ENCODE measurements around the gene HIP1.
A peak's percentile ranks its signal among the peaks of the same experiment; 100 is the strongest.

Gene HIP1

DNA sequence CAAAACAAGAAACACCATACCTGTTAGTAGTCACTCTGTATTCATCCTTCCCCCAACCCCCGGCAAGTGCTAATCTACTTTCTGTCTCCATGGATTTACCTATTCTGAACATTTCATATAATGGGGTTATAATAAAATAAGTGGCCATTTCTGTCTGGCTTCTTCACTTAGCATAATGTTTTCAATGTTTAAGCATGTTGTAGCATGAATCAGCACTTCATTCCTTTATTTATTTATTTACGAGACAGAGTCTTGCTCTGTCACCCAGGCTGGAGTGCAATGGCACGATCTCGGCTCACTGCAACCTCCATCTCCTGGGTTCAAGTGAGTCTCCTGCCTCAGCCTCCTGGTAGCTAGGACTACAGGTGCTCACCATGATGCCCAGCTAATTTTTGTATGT is 69.2 kb downstream of the HIP1 start:
- no peak for DNase-seq (ENCODE audit: low spot score)

DNA sequence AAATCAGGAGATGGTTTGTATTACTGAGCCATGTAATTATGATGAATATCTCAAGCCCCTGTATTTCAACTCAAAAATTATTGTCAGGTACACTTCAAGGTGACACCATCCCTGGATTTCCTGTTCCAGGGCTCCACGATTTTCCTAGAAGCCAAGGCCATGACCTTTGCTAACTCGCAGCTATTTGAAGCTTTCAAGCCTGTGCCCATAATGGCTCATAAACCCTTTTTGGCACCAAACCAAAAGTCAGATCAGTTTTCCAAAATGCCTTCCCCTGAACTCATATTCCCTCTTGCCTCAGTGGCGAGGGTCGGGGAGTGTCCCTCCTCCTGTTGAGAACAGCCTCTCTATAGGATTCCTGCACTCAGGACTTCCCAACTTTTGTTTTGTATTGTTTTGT is 70.8 kb downstream of the HIP1 start:
- DNase-seq (ENCODE audit: low spot score): no peak

DNA sequence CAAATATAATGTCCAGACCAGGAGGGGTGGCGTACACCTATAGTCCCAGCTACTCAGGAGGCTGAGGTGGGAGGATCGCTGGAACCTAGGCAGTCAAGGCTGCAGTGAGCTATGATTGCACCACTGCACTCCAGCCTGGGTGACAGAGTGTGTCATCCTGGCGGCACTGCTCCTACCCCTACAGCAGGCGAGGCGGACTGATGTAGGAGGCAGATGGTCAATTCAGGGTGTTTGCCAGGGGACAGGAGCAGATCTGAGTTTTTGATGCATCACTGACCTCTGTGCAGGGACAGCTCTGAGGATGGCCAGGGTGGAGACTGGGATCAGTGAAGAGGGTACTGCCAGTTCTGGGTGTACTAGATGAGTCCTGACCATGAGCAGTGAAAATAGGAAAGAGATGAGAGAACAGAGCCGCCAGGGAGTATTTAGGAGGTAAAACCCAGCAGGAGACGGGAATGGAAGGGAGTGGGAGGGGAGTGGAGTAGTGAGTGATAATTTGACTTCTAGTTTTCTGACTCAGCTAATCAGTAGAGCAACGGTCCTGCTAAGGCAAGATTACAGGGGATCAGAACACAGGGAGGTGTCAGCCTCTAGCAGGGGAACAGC is 75.3 kb downstream of the HIP1 start:
- DNase-seq (ENCODE audit: low spot score): peak; percentile 75

DNA sequence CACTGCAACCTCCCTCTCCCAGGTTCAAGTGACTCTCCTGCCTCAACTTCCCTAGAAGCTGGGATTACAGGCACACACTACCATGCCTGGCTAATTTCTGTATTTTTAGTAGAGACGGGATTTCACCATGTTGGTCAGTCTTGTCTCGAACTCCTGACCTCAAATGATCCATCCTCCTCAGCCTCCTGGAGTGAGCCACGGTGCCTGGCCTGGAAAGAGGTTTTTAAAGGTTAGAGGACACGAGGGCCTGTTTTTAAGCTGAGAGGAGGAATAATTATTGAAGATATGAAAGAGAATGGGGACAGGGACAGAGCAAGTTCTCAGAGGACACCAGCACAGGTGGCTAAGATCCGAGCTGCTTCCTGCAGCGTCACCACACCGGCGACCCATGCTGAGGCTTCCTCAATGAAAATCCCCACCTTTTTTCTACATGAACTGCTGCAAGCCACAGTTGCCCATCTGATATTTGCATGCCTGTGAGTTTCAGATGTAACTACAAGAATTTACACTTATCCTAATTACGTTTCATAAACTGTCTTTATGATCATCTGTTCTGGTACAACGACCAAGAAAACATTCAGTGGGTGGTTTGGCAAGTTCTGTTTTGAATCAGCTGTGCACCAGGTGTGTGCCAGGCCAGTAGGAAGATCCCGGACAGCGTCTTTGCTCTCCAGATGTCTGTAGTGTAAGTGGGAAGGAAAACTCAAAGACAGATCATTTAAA is 76.0 kb downstream of the HIP1 start:
- DNase-seq (ENCODE audit: low spot score): no peak

DNA sequence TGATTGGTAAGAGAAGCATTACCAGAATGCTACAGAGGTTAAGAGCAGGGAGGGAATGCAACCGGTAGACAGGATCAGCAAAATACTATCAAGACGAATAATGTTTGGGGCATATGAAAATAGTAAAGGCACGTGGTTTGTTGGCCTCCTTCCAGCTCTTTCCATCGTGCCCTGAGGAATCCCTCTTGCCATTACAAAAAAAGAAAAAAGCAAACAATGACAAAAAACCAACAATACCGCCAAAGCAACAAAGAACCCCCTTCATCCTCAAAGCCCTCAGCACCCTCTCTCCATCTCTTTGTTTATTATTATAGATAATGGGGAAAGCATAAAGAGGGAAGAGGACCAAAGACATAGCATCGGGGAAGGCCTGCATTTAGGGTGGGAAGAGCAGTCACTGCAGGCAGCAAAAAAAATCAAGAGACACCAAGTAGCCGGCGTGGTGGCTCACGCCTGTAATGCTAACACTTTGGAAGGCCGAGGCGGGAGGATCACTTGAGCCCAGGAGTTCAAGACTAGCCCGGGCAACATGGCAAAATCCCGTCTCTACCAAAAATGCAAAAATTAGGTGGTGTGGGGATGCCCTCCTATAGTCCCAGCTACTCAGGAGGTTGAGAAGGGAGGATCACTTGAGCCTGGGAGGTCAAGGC is 78.0 kb downstream of the HIP1 start:
- no peak for DNase-seq (ENCODE audit: low spot score)

DNA sequence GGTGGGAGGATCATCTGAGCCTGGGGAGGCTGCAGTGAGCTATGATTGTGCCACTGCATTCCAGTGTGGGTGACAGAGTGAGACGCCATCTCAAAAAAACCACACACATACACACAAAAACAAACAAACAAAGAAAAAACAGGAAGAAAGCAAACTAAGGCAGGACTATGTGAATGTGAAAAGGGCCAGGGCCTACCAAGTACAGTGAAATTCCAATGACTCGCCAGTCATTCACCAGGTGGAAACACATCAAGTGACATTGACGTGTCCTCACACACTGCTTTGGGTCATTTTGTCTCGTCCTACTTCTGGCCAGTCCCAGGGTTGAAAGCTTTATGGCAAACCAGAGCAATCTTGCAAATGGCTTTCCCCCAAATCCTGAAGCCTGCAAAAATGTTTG is 79.9 kb downstream of the HIP1 start:
- no peak for DNase-seq (ENCODE audit: low spot score)

DNA sequence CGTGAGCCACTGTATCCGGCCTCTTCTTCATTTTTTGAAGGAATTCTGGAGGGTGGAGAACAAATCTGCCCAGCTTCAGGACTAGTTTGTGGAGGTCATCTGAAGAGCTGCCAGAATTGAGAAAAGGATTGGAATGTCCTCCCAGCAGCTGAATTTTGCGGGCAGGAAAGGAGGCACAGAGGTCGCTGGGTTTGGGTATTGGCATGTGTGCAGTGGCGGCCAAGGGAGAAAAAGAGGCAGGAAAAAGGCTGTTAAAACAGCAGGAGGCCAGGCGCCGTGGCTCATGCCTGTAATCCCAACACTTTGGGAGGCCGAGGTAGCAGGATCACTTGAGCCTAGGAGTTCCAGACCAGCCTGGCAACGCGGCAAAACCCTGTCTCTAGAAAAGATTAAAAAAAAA is 80.4 kb downstream of the HIP1 start:
- DNase-seq (ENCODE audit: low spot score): no peak

DNA sequence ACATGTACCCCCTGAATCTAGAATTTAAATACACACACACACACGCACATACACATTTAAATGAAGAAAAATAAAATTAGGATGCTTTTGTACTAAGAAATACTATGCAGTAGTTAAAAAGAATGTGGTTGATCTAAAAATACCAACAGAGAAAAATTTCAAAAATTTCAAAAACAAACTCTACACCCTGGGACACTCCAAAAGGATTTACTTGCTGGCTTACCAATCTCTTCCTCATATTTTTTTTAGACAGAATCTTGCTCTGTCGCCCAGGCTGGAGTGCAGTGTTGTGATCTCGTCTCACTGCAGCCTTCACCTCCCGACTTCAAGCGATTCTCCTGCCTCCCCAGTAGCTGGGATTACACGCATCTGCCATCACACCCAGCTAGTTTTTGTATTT is 80.9 kb downstream of the HIP1 start:
- no peak for DNase-seq (ENCODE audit: low spot score)

DNA sequence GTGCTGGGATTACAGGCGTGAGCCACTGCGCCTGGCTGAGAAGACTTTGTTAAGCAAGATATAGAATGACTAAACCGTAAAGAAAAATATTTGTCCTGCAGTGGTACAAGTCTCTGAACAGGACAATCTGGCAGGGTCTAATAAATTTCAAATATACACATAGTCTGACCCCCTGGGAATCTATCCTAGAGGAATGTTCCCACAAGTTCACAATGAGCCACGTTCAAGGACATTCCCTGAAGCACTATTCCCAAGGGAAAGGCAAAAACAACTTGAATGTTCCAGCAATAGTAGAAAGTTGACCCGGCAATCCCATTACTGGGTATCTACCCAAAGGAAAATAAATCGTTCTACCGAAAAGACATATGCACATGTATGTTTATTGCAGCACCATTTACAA is 82.0 kb downstream of the HIP1 start:
- no peak for DNase-seq (ENCODE audit: low spot score)

DNA sequence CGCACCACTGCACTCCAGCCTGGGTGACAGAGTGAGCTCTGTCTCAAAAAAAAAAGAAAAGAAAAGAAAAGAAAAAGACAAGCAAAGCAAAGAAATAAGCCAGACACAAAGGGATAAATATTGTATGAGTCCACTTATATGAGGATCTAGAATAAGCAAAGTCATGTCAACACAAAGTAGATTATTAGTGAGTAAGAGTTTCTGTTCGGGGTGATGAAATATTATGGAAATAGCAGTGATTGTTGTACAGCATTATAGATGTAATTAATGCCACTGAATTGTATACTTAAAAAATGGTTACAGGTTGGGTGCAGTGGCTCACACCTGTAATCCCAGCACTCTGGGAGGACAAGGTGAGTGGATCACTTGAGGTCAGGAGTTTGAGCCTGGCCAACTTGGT is 83.2 kb downstream of the HIP1 start:
- no peak for DNase-seq (ENCODE audit: low spot score)

DNA sequence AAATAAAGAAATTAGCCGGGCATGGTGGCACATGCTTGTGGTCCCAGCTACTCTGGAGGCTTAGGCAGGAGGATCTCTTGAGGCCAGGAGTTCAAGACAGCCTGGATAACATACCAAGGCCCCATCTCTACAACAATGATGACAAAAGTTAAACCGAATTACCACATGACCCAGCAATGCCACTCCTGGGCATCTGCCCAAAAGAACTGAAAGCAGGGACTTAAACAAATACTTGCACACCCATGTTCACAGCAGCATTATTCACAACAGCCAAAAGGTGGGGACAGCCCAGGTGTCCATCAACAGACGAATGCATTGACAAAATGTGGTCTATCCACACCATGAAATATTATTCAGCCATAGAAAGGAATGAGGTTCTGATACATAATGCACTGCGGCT is 83.9 kb downstream of the HIP1 start:
- no peak for DNase-seq (ENCODE audit: low spot score)

DNA sequence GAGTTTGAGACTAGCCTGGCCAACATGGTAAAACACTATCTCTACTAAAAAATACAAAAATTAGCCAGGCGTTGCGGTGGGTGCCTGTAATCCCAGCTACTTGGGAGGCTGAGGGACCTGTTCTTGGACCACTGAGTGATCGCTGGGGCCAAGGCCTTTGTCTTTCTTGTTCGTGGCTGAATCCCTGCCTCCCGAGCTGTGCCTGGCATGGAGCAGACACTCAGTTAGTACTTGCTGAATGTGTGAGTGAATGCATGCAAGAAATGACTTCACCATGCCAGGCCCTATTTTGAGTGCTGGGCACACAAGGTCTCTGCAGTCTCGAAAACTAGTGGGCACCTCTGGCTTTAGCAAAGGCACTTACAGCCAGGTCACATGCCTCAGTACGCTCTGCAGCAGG is 85.1 kb downstream of the HIP1 start:
- no peak for DNase-seq (ENCODE audit: low spot score)

DNA sequence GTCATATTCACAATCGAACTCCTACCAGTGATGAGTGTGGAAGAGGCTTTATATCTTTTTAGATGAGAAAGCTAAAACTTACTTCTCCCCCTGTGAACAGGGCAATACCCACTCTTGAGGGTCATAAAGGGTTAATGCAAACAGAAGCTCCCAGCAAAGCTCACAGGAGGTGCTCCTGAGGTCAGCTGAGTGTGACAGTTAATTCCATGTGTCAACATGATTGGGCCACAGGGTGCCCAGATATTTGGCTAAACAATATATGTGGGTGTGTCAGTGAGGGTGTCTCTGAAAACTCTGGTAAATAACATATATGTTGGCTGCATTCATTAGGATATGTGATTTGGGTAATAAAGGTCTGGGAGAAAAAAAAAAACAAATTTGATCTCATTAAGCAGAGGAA is 86.0 kb downstream of the HIP1 start:
- no peak for DNase-seq (ENCODE audit: low spot score)

DNA sequence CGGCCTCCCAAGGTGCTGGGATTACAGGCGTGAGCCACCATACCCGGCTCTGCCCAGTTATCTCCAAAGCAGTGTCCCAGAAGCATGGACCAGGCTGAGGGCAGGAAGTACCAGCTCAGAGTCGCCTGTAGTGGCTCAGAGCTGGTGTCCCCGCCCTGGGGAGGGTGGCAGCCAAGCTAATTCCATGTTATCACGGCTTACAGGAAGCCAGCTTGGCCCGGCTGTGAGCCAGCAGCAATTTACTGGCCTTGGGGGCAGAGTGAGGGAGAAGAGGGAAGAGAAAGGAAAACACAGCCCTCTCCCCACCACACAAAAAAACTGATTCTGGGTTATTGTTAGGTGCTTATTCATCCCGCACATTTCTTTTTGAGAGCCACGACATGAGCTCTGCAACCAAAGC is 88.1 kb downstream of the HIP1 start:
- no peak for DNase-seq (ENCODE audit: low spot score)

DNA sequence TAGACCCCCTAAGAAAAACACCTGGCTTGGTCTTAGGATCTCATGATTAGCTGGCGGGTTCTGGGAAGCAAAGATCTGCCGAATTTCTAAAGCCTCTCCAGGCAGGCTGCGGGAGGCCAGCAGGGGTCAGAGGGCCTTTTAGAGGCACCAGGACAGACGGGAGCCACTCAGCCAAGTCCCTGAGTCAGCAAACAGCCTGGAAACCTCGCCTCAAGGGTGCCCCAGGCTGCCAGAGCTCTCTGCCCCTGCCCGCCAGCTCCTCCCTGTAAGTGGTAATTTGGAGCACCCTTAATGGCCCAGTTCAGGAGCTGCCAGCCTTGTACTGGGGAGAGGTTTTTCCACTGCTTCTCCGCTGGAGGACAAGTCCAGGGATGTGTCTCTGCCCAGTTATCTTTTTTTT is 88.7 kb downstream of the HIP1 start:
- DNase-seq (ENCODE audit: low spot score): no peak

DNA sequence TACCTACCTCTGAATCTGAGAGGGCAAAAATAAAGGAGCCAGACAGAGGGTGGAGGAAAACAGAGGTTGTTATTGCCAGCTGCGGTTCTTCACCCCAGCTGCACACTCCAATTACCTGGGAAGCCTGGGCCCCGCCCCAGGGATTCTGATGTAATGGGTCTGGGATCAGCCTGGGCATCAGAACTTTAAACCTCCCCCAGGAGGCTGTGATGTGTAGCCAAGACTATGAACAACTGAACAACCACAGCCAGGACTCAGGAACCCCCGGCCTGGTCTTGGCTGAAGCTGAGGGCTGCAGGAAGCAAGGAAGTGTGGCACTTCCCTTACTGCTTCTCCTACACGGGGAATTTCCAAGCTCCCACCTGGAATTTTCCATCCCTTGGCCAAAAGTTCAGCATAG is 89.3 kb downstream of the HIP1 start:
- DNase-seq (ENCODE audit: low spot score): peak; percentile 25

DNA sequence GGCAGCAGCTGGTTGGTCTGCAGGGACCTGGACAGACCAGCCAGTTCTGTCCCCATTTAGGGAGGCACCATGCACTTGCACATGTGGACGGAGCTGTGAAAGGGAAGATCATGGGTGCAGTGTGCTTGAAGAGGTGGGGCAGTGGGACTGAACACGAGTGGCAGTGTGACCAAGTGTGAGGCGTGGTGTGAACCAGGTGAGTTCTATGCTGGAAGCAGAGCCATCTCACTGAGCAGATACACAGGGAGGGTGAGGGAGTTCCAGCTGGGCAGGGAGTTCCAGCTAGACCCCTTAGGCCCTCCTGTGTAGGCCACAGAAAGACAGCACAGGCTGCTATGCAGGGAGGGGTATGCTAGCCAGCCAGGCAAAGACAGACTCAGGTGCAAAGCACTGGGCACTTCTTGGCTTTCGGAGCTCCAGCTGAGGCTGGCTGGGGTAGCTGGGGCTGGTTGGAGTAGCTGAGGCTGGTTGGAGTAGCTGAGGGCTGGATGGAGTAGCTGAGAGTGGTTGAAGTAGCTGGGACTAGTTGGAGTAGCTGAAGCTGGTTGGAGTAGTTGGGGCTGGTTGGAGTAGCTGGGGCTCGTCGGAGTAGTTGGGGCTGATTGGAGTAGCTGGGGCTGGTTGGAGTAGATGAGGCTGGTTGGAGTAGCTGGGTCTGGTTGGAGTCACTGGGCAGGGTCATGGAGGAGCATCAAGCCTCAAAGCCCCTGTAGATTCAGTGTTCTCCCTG is 90.9 kb downstream of the HIP1 start:
- no peak for DNase-seq (ENCODE audit: low spot score)

DNA sequence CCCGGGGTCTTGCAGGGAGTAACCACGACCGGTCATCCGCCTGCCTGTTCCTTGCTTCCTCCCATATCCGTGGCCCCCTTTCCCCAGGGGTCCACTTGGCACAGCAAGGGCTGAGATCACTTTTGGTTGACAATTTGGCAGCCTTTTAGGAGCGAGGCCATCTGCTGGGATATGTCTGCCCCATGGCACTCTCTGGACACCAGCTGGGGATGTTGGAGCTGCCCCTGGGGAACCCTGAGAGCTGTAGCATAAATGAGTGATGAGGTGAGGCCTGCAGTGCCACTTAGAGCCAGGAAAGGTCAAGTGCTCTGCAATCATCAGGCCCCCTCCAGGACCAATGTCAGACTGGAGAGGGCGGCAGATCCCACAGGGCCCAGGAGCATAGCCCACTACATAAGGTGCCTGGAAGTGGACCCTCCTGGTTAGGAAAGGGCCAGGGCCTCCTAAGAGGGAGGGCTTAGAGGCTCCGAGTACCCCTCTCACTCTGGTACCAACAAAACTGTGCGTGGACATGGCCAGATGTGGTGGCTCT is 92.1 kb downstream of the HIP1 start:
- DNase-seq (ENCODE audit: low spot score): peak; percentile 24

DNA sequence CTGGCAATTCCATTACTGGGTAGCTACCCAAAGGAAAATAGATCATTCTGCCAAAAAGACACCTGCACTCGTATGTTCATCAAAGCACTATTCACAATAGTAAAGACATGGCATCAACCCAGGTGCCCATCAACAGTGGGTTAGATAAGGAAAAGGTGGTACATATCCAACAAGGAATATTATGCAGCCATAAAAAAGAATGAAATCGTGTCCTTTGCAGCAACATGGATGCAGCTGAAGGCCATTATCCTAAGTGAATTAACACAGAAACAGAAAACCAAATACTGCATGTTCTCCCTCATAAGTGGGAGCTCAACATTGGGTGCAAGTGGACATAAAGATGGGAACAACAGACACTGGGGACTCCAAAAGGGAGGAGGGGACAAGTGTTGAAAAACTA is 93.2 kb downstream of the HIP1 start:
- DNase-seq (ENCODE audit: low spot score): no peak

DNA sequence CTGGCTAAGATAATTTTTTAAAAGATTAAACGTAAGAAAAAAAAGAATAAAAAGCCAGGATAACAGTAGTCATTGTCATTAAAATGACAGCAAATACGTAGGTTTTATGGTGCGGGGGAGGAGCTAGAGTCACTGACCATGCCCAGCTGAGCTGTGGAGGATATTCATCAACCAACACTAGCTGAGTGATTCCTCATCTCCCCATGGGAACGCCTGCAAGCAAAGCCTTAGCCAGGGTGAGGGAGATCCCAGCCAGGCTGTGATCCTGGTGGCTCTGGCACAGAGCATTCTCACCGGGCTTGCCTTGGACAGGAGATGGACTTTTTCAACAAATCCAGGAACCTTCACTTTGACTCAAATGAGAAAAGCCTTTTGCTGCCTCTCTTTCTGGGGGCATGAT is 94.2 kb downstream of the HIP1 start:
- no peak for DNase-seq (ENCODE audit: low spot score)

DNA sequence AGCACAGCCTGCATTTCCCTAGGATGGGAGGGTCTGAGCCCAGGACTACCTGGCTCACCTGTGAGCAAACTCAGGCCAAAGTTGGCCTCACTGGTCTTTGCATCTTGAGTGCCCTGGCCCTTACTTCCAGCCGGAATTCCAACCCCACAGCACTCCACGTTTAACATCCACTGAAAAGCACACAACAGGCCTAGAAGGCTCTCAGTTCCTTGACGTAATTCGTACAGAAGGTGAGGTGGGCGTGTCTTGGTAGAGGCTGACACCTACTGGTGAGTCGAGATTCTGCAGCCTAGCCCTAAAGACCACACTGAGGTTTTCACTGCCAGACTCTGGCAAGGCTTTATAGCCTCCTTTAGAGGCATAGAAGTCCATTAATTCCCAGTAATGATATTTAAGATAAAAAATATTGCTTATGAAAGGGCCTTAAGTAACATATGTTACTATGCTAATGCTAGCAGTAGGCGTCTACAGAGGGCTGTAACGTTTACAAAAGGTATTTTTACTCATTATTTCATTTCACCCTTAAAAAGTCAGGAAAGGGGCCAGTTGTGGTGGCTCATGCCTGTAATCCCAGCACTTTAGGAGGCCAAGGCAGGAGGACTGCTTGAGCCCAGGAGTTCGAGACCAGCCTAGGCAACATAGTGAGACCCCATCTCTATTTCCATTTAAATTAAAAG is 95.8 kb downstream of the HIP1 start:
- DNase-seq (ENCODE audit: low spot score): peak; percentile 50

DNA sequence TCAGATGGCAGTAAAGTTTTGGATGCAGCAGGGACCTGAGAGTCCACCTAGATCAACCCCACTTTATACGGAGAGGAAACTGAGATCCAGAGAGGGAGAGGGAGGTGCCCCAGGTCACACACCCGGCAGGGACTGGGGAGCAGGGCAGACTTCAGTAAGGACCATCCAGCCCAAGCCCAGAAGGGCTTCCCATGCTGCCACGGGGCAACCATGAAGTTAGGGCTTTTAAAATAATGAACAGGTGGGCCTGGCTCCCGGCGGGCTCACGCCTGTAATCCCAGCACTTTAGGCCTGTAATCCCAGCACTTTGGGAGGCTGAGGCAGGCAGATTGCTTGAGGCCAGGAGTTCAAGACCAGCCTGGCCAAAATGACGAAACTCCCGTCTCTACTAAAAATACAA is 98.5 kb downstream of the HIP1 start:
- DNase-seq (ENCODE audit: low spot score): no peak

Data from cerebellar cortex (tissue), 1 donor.